Astrocyte (in vitro differentiated cells and primary cell): ENCODE data around the gene TWIST2. TPM values are rescaled to one million over a fixed set of nuclear protein-coding genes. Genes with fewer than 3 reads are reported as not detected.
A peak's percentile ranks its signal among the peaks of the same experiment; 100 is the strongest.

Experiments used
- DNase-seq: peaks from one replicate; pipeline ENCODE4 v3.0.0-alpha.2; 2010; ENCODE audit warnings: low read depth
- FAIRE-seq: peaks from 2 replicates; lab custom pipeline; 2011; peaks lifted over from hg19 to GRCh38; lab: Jason Lieb, UNC
- H2AFZ ChIP-seq: 2 replicates; pipeline ENCODE4 v1.6.0; 2012; ENCODE audit warnings: low read depth, low read length, inconsistent platforms
- H3K27ac ChIP-seq: 2 replicates; pipeline ENCODE4 v1.5.1; 2011; ENCODE audit warnings: low read depth, low read length, inconsistent platforms
- H3K27me3 ChIP-seq: 2 replicates; pipeline ENCODE4 v1.6.0; 2011; ENCODE audit warnings: low read length, inconsistent platforms; ENCODE audit not compliant: insufficient read depth
- H3K36me3 ChIP-seq: 2 replicates; pipeline ENCODE4 v1.5.1; 2011; ENCODE audit warnings: low read length, inconsistent platforms; ENCODE audit not compliant: insufficient read depth
- H3K4me1 ChIP-seq: 2 replicates; pipeline ENCODE4 v1.5.1; 2011; ENCODE audit warnings: low read length, inconsistent platforms; ENCODE audit not compliant: insufficient read depth
- H3K4me2 ChIP-seq: 2 replicates; pipeline ENCODE4 v1.6.0; 2012; ENCODE audit warnings: low read length, inconsistent platforms
- H3K4me3 ChIP-seq: 2 replicates; pipeline ENCODE4 v1.5.1; 2011; ENCODE audit warnings: low read depth, mild to moderate bottlenecking, low read length, inconsistent platforms; ENCODE audit not compliant: insufficient read depth
- H3K79me2 ChIP-seq: 2 replicates; pipeline ENCODE4 v1.6.0; 2012; ENCODE audit warnings: mild to moderate bottlenecking, low read length, inconsistent platforms; ENCODE audit not compliant: insufficient read depth
- H3K9ac ChIP-seq: 2 replicates; pipeline ENCODE4 v1.6.0; 2012; ENCODE audit warnings: mild to moderate bottlenecking, low read length, inconsistent platforms
- H3K9me3 ChIP-seq: 2 replicates; pipeline ENCODE4 v1.5.1; 2012; ENCODE audit warnings: low read depth, mild to moderate bottlenecking, low read length, inconsistent platforms; ENCODE audit not compliant: insufficient read depth
- H4K20me1 ChIP-seq: 2 replicates; pipeline ENCODE4 v1.6.0; 2012; ENCODE audit warnings: low read length, inconsistent platforms; ENCODE audit not compliant: insufficient read depth
- H3K27ac Mint-ChIP-seq: one replicate; pipeline ENCODE4 v1.8.0; 2021; ENCODE audit warnings: mild to moderate bottlenecking, mixed read lengths; ENCODE audit not compliant: unreplicated experiment
- H3K27me3 Mint-ChIP-seq: one replicate; pipeline ENCODE4 v1.8.0; 2021; ENCODE audit warnings: low read depth, mixed read lengths; ENCODE audit not compliant: unreplicated experiment
- H3K36me3 Mint-ChIP-seq: one replicate; pipeline ENCODE4 v1.8.0; 2021; ENCODE audit warnings: low read depth, mixed read lengths; ENCODE audit not compliant: unreplicated experiment
- H3K4me1 Mint-ChIP-seq: one replicate; pipeline ENCODE4 v1.8.0; 2021; ENCODE audit warnings: low read depth, mixed read lengths; ENCODE audit not compliant: unreplicated experiment
- H3K4me3 Mint-ChIP-seq: one replicate; pipeline ENCODE4 v1.8.0; 2021; ENCODE audit warnings: mild to moderate bottlenecking, moderate library complexity, mixed read lengths; ENCODE audit not compliant: unreplicated experiment
- H3K9me3 Mint-ChIP-seq: one replicate; pipeline ENCODE4 v1.8.0; 2021; ENCODE audit warnings: mild to moderate bottlenecking, mixed read lengths; ENCODE audit not compliant: unreplicated experiment
- EZH2 ChIP-seq: IDR thresholded peaks from 2 replicates; pipeline ENCODE4 v1.6.1; 2012; ENCODE audit warnings: mild to moderate bottlenecking, low read length, inconsistent platforms; ENCODE audit not compliant: insufficient read depth
- total RNA-seq: library from RNA; stranded (reverse); gene quantifications from 2 replicates; pipeline ENCODE4 v1.2.1, GENCODE V29; 2021
- TF ChIP-seq, protein P1 (sequence below): IDR thresholded peaks from 2 replicates; pipeline ENCODE4 v1.5.1; 2011; ENCODE audit warnings: low read depth, mild to moderate bottlenecking, inconsistent platforms, low read length, moderate library complexity; ENCODE audit not compliant: insufficient read depth

TWIST2 gene
- total RNA-seq, 1 donor from 2014 or later: 3.2 TPM

DNA sequence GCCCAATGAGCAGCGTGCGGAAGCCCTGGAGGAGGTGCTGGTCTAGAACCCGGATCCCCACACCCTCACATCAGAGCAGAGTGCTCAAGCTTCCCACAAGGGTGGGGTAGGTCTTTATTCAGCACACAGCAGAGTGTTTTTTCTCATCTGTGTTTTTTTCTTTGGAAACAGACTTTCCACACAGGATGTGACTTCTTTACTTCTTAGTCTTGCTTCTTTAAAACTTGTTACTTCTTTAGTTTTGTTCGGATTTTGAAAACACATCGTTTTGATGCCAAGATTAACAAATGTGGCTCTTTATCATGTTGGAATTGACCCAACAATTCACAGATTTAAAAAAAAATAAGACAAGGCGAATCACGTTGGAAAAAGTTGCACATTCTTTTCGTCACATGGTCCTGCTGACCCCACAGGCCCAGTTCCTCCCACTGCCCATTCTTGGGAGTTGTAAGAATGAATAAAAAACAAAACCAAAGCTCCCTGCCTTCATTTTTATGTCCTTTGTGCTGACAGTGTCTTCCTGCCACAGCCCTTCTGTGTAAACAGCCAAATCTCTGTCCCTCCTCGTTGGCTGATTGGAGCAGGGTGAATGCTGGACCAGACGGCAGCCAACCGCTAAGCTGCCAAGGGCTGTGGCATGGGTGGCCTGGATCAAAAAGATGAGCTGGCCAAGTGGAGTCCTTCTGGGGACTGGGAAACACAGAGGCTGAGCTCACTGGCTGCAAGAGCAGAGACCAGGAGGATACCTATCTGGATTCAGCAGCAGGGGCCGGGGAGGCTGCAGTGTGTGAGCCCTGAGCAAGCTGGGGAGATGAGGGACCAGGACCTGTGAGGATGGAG is 81.6 kb downstream of the TWIST2 start:
- Histone ChIP-seq H3K79me2 (no peaks in the 10 kb centered on the region), H2AFZ (peak overlapping the region; percentile 51), H4K20me1 (no peaks in the 10 kb centered on the region), H3K36me3 (no peaks in the 10 kb centered on the region), H3K4me3 (no peak overlapping the region), H3K9ac (no peak overlapping the region), H3K4me2 (no peak overlapping the region), H3K4me1 (peaks cover 8% of the 10 kb centered on the region), H3K9me3 (no peaks in the 10 kb centered on the region), H3K27ac (no peak overlapping the region), H3K27me3 (no peaks in the 10 kb centered on the region)
- no peak overlapping the region for H3K27ac Mint-ChIP-seq
- H3K9me3 Mint-ChIP-seq: no peaks in the 10 kb centered on the region
- TF ChIP-seq EZH2: no peak
- TF ChIP-seq, protein P1, sequence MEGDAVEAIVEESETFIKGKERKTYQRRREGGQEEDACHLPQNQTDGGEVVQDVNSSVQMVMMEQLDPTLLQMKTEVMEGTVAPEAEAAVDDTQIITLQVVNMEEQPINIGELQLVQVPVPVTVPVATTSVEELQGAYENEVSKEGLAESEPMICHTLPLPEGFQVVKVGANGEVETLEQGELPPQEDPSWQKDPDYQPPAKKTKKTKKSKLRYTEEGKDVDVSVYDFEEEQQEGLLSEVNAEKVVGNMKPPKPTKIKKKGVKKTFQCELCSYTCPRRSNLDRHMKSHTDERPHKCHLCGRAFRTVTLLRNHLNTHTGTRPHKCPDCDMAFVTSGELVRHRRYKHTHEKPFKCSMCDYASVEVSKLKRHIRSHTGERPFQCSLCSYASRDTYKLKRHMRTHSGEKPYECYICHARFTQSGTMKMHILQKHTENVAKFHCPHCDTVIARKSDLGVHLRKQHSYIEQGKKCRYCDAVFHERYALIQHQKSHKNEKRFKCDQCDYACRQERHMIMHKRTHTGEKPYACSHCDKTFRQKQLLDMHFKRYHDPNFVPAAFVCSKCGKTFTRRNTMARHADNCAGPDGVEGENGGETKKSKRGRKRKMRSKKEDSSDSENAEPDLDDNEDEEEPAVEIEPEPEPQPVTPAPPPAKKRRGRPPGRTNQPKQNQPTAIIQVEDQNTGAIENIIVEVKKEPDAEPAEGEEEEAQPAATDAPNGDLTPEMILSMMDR: no peak
- peaks cover 42% of the 10 kb centered on the region for H3K27me3 Mint-ChIP-seq
- FAIRE-seq: peak; percentile 32
- no peak overlapping the region for H3K4me3 Mint-ChIP-seq
- no peaks in the 10 kb centered on the region for H3K4me1 Mint-ChIP-seq
- H3K36me3 Mint-ChIP-seq: no peaks in the 10 kb centered on the region
- DNase-seq: peak; percentile 66

DNA sequence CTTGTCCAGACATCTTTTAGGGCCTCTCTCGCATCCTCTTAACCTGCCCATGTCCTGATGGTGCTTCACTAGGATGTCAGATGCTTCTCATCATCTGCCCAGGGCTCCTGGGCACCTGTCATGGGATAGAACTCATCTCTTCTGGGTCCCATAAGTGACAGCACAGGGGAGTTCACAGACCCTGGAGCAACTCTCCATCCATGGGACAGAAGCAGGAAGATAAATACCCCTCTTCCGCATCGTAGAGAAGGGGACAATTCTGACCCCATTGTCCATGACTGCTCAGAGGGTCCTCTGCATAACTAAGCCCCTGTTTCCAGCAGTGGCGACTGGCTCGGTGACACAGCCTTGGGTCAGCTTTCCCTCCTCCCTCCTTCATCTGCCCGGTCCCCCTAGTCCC is 82.3 kb downstream of the TWIST2 start:
- Histone ChIP-seq H3K36me3 (no peaks in the 10 kb centered on the region), H3K9me3 (no peaks in the 10 kb centered on the region), H3K27me3 (no peaks in the 10 kb centered on the region), H3K4me1 (peaks cover 8% of the 10 kb centered on the region), H3K4me3 (no peak overlapping the region), H2AFZ (no peak overlapping the region), H3K4me2 (no peak overlapping the region), H3K79me2 (no peaks in the 10 kb centered on the region), H3K27ac (no peak overlapping the region), H4K20me1 (no peaks in the 10 kb centered on the region), H3K9ac (no peak overlapping the region)
- TF ChIP-seq, protein P1: no peak
- no peak for TF ChIP-seq EZH2
- Mint-ChIP-seq H3K36me3 (no peaks in the 10 kb centered on the region), H3K27me3 (peaks cover 41% of the 10 kb centered on the region), H3K4me1 (no peaks in the 10 kb centered on the region), H3K9me3 (no peaks in the 10 kb centered on the region), H3K27ac (no peak overlapping the region), H3K4me3 (no peak overlapping the region)
- FAIRE-seq (no peak), DNase-seq (no peak)
